Measurements from ENCODE around the gene OXSM.

DNA sequence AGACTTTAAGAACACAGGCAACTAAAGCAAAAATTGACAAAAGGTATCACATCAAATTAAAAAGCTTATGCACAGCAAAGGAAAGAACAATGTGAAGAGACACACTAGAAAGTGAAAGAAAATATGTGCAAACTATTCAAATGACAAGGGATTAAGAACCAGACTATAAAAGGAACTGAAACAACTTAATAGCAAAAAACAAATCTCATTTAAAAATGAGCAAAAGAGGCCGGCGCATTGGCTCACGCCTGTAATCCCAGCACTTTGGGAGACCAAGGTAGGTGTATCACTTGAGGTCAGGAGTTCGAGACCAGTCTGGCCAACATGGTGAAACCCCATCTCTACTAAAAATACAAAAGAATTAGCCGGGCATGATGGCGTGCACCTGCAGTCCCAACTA lies 21.0 kb upstream of the OXSM start:
- TF ChIP-seq, protein P1, sequence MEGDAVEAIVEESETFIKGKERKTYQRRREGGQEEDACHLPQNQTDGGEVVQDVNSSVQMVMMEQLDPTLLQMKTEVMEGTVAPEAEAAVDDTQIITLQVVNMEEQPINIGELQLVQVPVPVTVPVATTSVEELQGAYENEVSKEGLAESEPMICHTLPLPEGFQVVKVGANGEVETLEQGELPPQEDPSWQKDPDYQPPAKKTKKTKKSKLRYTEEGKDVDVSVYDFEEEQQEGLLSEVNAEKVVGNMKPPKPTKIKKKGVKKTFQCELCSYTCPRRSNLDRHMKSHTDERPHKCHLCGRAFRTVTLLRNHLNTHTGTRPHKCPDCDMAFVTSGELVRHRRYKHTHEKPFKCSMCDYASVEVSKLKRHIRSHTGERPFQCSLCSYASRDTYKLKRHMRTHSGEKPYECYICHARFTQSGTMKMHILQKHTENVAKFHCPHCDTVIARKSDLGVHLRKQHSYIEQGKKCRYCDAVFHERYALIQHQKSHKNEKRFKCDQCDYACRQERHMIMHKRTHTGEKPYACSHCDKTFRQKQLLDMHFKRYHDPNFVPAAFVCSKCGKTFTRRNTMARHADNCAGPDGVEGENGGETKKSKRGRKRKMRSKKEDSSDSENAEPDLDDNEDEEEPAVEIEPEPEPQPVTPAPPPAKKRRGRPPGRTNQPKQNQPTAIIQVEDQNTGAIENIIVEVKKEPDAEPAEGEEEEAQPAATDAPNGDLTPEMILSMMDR (optimal IDR thresholded peaks at IDR 0.05 in 1 of 3, IDR thresholded peaks at IDR 0.05 in 1 of 3, conservative IDR thresholded peaks at IDR 0.05 in 1 of 3; ENCODE audit: extremely low read depth in 1 of 3, insufficient read depth in 2 of 3, low read length in 3 of 3) = no peak
- TF ChIP-seq EZH2 (IDR thresholded peaks at IDR 0.05; ENCODE audit: low read length) = no peak

Measured in keratinocyte (primary cell).